Caco-2 (cell line): ENCODE measurements around the gene GNB5. TPM values are rescaled to one million over a fixed set of nuclear protein-coding genes. Genes with fewer than 3 reads are reported as not detected.

ENCODE experiments used
- BruUV-seq: library from RNA; stranded (reverse); fragments of 400-500 nt; replicated peaks from 2 replicates; lab custom pipeline; 2021; lab: Mats Ljungman, UMichigan
- CTCF ChIA-PET: fragments of 300-600 bp; sonication (Branson Sonifier 250); formaldehyde crosslinking; loops from one replicate; lab custom pipeline; 2022; ENCODE audit warnings: antibody characterized with exemption; lab: Charles Lee
- POLR2A ChIA-PET: fragments of 300-600 bp; sonication (Branson Sonifier 250); formaldehyde crosslinking; loops from one replicate; lab custom pipeline; 2022; ENCODE audit warnings: antibody characterized with exemption; lab: Charles Lee
- DNase-seq, 2 experiments: peaks; one replicate each; pipeline versions ENCODE4 v3.0.0 to v3.0.0-alpha.2; 2020 to 2022
- H3K27me3 ChIP-seq: replicated peaks from 2 replicates; pipeline ENCODE4 v1.6.0; 2011; ENCODE audit warnings: low read length; ENCODE audit not compliant: control insufficient read depth, insufficient read depth
- H3K36me3 ChIP-seq: 2 replicates; pipeline ENCODE4 v1.5.1; 2011; ENCODE audit warnings: low read length; ENCODE audit not compliant: control insufficient read depth, insufficient read depth
- H3K4me1 ChIP-seq: fragments of 250-450 bp; sonication (Bioruptor Pico); 2 replicates; pipeline ENCODE4 v1.5.1; 2020; ENCODE audit warnings: mild to moderate bottlenecking
- H3K4me3 ChIP-seq: 2 replicates; pipeline ENCODE4 v1.5.1; 2011; ENCODE audit warnings: low read depth, mild to moderate bottlenecking, control low read depth, low read length
- H3K9me3 ChIP-seq: fragments of 250-450 bp; sonication (Bioruptor Pico); 2 replicates; pipeline ENCODE4 v1.5.1; 2020; ENCODE audit warnings: mild to moderate bottlenecking, moderate library complexity
- H3K27ac Mint-ChIP-seq: one replicate; pipeline ENCODE4 v1.8.0; 2022; ENCODE audit warnings: mixed read lengths; ENCODE audit not compliant: unreplicated experiment
- H3K27me3 Mint-ChIP-seq: one replicate; pipeline ENCODE4 v1.8.0; 2022; ENCODE audit warnings: mixed read lengths; ENCODE audit not compliant: insufficient read depth, unreplicated experiment
- H3K36me3 Mint-ChIP-seq: one replicate; pipeline ENCODE4 v1.8.0; 2022; ENCODE audit warnings: mild to moderate bottlenecking, mixed read lengths; ENCODE audit not compliant: insufficient read depth, unreplicated experiment
- H3K4me1 Mint-ChIP-seq: one replicate; pipeline ENCODE4 v1.8.0; 2022; ENCODE audit warnings: low read depth, mixed read lengths; ENCODE audit not compliant: unreplicated experiment
- H3K4me3 Mint-ChIP-seq: one replicate; pipeline ENCODE4 v1.8.0; 2022; ENCODE audit warnings: mild to moderate bottlenecking, moderate library complexity, mixed read lengths; ENCODE audit not compliant: unreplicated experiment
- H3K9me3 Mint-ChIP-seq: one replicate; pipeline ENCODE4 v1.8.0; 2022; ENCODE audit warnings: mixed read lengths; ENCODE audit not compliant: unreplicated experiment
- intact Hi-C: fragments of 100-400 bp; cut with micrococcal nuclease; formaldehyde crosslinking; loops from one replicate; pipeline ENCODE4 v1.10.0; 2022; ENCODE audit not compliant: unreplicated experiment
- total RNA-seq: library from RNA; stranded (reverse); gene quantifications from 2 replicates; pipeline ENCODE4 v1.2.3, GENCODE V29; 2022
- TF ChIP-seq, protein P1 (sequence below), 2 experiments: fragments of 200-600 bp in 1 of 2; IDR thresholded peaks; 1 replicate in 1 of 2; 2 replicates in 1 of 2; pipeline versions ENCODE4 v1.5.1 to v1.8.0; 2011 to 2022; ENCODE audit warnings: antibody characterized with exemption in 1 of 2, control low read depth in 1 of 2, inconsistent platforms in 1 of 2, low read depth in 1 of 2, low read length in 1 of 2, mild to moderate bottlenecking in 1 of 2, moderate library complexity in 1 of 2; ENCODE audit not compliant: insufficient read depth in 1 of 2, severe bottlenecking in 1 of 2, unreplicated experiment in 1 of 2

Gene GNB5
- total RNA-seq, 1 experiment from 2014 or later = 23.2 TPM

- peaks cover 9% of the 10 kb centered on the region for H3K9me3 ChIP-seq
- H3K4me1 Mint-ChIP-seq = no peaks in the 10 kb centered on the region
- H3K27me3 ChIP-seq = no peaks in the 10 kb centered on the region
- no peaks in the 10 kb centered on the region for H3K27me3 Mint-ChIP-seq
- POLR2A ChIA-PET = no interaction called here
- no peaks in the 10 kb centered on the region for H3K4me1 ChIP-seq
- BruUV-seq = no TSS peak
- intact Hi-C loops = no loop called here
- no peak overlapping the region for H3K27ac Mint-ChIP-seq
- H3K4me3 ChIP-seq = no peak overlapping the region
- no peaks in the 10 kb centered on the region for H3K36me3 ChIP-seq
- CTCF ChIA-PET = no interaction called here
- no peaks in the 10 kb centered on the region for H3K36me3 Mint-ChIP-seq
- H3K4me3 Mint-ChIP-seq = no peak overlapping the region
- TF ChIP-seq, protein P1, sequence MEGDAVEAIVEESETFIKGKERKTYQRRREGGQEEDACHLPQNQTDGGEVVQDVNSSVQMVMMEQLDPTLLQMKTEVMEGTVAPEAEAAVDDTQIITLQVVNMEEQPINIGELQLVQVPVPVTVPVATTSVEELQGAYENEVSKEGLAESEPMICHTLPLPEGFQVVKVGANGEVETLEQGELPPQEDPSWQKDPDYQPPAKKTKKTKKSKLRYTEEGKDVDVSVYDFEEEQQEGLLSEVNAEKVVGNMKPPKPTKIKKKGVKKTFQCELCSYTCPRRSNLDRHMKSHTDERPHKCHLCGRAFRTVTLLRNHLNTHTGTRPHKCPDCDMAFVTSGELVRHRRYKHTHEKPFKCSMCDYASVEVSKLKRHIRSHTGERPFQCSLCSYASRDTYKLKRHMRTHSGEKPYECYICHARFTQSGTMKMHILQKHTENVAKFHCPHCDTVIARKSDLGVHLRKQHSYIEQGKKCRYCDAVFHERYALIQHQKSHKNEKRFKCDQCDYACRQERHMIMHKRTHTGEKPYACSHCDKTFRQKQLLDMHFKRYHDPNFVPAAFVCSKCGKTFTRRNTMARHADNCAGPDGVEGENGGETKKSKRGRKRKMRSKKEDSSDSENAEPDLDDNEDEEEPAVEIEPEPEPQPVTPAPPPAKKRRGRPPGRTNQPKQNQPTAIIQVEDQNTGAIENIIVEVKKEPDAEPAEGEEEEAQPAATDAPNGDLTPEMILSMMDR (IDR thresholded peaks at IDR 0.05; ENCODE audit: insufficient read depth in 1 of 2, low read depth in 1 of 2, low read length in 1 of 2, severe bottlenecking in 1 of 2, unreplicated experiment in 1 of 2) = no peak
- DNase-seq = no peak
- peaks cover 17% of the 10 kb centered on the region for H3K9me3 Mint-ChIP-seq
Measured at GRCh38 chr15:52093539-52094510, 97.4 kb downstream of the GNB5 start.

DNA sequence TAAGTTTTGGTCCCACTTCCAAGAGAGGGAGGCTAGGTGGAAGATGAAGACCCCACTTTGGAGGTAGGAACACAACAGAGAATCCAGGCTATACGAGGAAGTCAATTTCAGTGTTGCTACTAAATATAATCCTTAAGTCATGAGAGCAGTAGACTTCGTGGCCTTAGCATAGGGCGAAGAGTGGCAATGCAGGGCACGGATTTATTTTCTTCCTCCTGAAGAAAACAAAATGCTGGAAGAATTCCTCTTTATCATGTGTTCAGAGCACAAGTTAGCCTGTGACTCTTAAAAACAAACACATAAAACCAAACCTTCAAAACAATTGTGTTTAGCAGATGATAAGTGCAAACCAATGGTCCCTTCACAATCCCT is 98.0 kb downstream of the GNB5 start:
- ChIA-PET CTCF (no interaction called here), POLR2A (no interaction called here)
- Mint-ChIP-seq H3K9me3 (peaks cover 17% of the 10 kb centered on the region), H3K27me3 (no peaks in the 10 kb centered on the region), H3K36me3 (no peaks in the 10 kb centered on the region), H3K27ac (no peak overlapping the region), H3K4me3 (no peak overlapping the region), H3K4me1 (no peaks in the 10 kb centered on the region)
- BruUV-seq = no TSS peak
- H3K9me3 ChIP-seq = peaks cover 9% of the 10 kb centered on the region
- no peak overlapping the region for H3K4me3 ChIP-seq
- TF ChIP-seq, protein P1 (IDR thresholded peaks at IDR 0.05; ENCODE audit: insufficient read depth in 1 of 2, low read depth in 1 of 2, low read length in 1 of 2, severe bottlenecking in 1 of 2, unreplicated experiment in 1 of 2) = no peak
- intact Hi-C loops = no loop called here
- no peaks in the 10 kb centered on the region for H3K36me3 ChIP-seq
- no peak for DNase-seq
- no peaks in the 10 kb centered on the region for H3K27me3 ChIP-seq
- no peaks in the 10 kb centered on the region for H3K4me1 ChIP-seq

DNA sequence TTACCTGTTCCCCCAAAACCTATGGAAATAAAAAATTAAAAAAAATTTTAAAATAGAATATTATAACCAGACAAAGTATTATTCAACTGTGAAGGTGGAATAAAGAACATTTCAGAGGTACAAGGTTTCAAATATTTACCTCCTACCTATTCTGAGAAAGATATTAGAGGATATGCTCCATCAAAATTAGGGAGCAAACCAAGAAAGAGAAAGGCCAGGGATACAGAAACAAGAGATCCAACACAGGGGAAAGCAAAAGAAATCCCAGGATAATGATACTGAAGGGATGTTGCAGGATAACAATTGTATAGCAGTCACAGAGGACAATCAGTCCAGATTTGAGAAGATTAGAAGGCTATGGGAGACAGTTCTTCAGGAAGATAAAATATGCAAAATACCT is 101.0 kb downstream of the GNB5 start:
- intact Hi-C loops = no loop called here
- H3K4me3 ChIP-seq = no peak overlapping the region
- TF ChIP-seq, protein P1 (IDR thresholded peaks at IDR 0.05; ENCODE audit: insufficient read depth in 1 of 2, low read depth in 1 of 2, low read length in 1 of 2, severe bottlenecking in 1 of 2, unreplicated experiment in 1 of 2) = no peak
- H3K36me3 Mint-ChIP-seq = no peaks in the 10 kb centered on the region
- no peaks in the 10 kb centered on the region for H3K4me1 ChIP-seq
- peaks cover 17% of the 10 kb centered on the region for H3K9me3 Mint-ChIP-seq
- no peak overlapping the region for H3K27ac Mint-ChIP-seq
- H3K27me3 Mint-ChIP-seq = no peaks in the 10 kb centered on the region
- no peaks in the 10 kb centered on the region for H3K4me1 Mint-ChIP-seq
- ChIA-PET POLR2A (no interaction called here), CTCF (no interaction called here)
- H3K36me3 ChIP-seq = no peaks in the 10 kb centered on the region
- H3K9me3 ChIP-seq = peaks cover 22% of the 10 kb centered on the region
- H3K4me3 Mint-ChIP-seq = no peak overlapping the region
- H3K27me3 ChIP-seq = no peaks in the 10 kb centered on the region
- no TSS peak for BruUV-seq
- DNase-seq = no peak
